Breast epithelium (tissue), 4 donors: ENCODE data around the gene CYP4A22. TPM values are rescaled to one million over a fixed set of nuclear protein-coding genes. Genes with fewer than 3 reads are reported as not detected.
A peak's percentile ranks its signal among the peaks of the same experiment; 100 is the strongest.

ENCODE experiments used
- DNase-seq, 2 donors: peaks; one replicate each; pipeline ENCODE4 v3.0.0-alpha.2; 2019; ENCODE audit warnings: low spot score in 2 of 2
- H3K27ac ChIP-seq, 2 donors: fragments of 200-600 bp; sonication (generic) in 1 of 2; one replicate each; pipeline ENCODE4 v1.5.1; 2016 to 2019; ENCODE audit warnings: mild to moderate bottlenecking in 1 of 2
- H3K27me3 ChIP-seq, 2 donors: fragments of 200-600 bp; sonication (generic) in 1 of 2; one replicate each; pipeline versions ENCODE4 v1.5.1 to v1.6.0; 2017 to 2019; ENCODE audit warnings: control low read depth in 1 of 2, mild to moderate bottlenecking in 1 of 2
- H3K36me3 ChIP-seq: fragments of 200-600 bp; one replicate; pipeline ENCODE4 v1.5.1; 2019
- H3K4me1 ChIP-seq, 2 donors: fragments of 200-600 bp; sonication (generic); one replicate each; pipeline ENCODE4 v1.5.1; 2016 to 2019; ENCODE audit warnings: control low read depth in 1 of 2
- H3K4me3 ChIP-seq, 3 donors: fragments of 200-600 bp; sonication (generic); 1 replicate in 2 of 3; 2 replicates in 1 of 3; pipeline ENCODE4 v1.5.1; 2016 to 2019; ENCODE audit warnings: mild to moderate bottlenecking in 3 of 3, moderate library complexity in 2 of 3
- H3K9me3 ChIP-seq, 2 donors: fragments of 200-600 bp; sonication (generic) in 1 of 2; one replicate each; pipeline ENCODE4 v1.5.1; 2016 to 2019; ENCODE audit warnings: control low read depth in 1 of 2
- POLR2A ChIP-seq: fragments of 450-650 bp; IDR thresholded peaks from one replicate; pipeline ENCODE4 v1.6.1; 2016; ENCODE audit warnings: antibody characterized with exemption, mild to moderate bottlenecking, moderate library complexity
- POLR2AphosphoS5 ChIP-seq, 3 donors: sonication (generic); formaldehyde crosslinking; IDR thresholded peaks; one replicate each; pipeline ENCODE4 v1.6.1; 2017; ENCODE audit warnings: antibody characterized with exemption in 3 of 3
- intact Hi-C: fragments of 100-400 bp; cut with DNase I; formaldehyde crosslinking; loops from one replicate; pipeline ENCODE4 v1.15.1; 2023; ENCODE audit warnings: low total_unique reads
- total RNA-seq, 3 donors: library from RNA; depleted of rRNA; stranded (reverse); fragments of >200 nt; gene quantifications; one replicate each; pipeline ENCODE4 v1.1.0, GENCODE V29; 2016
- TF ChIP-seq, protein P1 (sequence below), 3 donors: fragments of 450-650 bp; IDR thresholded peaks; one replicate each; pipeline ENCODE4 v1.5.1; 2016 to 2017; ENCODE audit warnings: antibody characterized with exemption in 3 of 3, mild to moderate bottlenecking in 3 of 3, moderate library complexity in 3 of 3

Gene CYP4A22
- total RNA-seq, 3 donors from 2014 or later: 0.44 to 2.2 (median 0.66) TPM

GRCh38 chr1:47187231-47187925 is 50.1 kb downstream of the CYP4A22 start:
- TF ChIP-seq, protein P1, sequence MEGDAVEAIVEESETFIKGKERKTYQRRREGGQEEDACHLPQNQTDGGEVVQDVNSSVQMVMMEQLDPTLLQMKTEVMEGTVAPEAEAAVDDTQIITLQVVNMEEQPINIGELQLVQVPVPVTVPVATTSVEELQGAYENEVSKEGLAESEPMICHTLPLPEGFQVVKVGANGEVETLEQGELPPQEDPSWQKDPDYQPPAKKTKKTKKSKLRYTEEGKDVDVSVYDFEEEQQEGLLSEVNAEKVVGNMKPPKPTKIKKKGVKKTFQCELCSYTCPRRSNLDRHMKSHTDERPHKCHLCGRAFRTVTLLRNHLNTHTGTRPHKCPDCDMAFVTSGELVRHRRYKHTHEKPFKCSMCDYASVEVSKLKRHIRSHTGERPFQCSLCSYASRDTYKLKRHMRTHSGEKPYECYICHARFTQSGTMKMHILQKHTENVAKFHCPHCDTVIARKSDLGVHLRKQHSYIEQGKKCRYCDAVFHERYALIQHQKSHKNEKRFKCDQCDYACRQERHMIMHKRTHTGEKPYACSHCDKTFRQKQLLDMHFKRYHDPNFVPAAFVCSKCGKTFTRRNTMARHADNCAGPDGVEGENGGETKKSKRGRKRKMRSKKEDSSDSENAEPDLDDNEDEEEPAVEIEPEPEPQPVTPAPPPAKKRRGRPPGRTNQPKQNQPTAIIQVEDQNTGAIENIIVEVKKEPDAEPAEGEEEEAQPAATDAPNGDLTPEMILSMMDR (IDR thresholded peaks at IDR 0.05): no peak
- TF ChIP-seq POLR2A (no peak), POLR2AphosphoS5 (IDR thresholded peaks at IDR 0.05) (no peak)
- Histone ChIP-seq H3K4me1 (peaks cover 0 to 7% of the 10 kb centered on the region in 2 donors), H3K27me3 (no peaks in the 10 kb centered on the region), H3K4me3 (no peak overlapping the region), H3K9me3 (no peaks in the 10 kb centered on the region), H3K36me3 (no peaks in the 10 kb centered on the region), H3K27ac (no peak overlapping the region)
- intact Hi-C loops: loop anchor here (10.0 kb wide), 1 partner anchor 527 kb away; no protein-coding TSS in a partner anchor
- no peak for DNase-seq

- Histone ChIP-seq H3K27ac (no peak overlapping the region), H3K9me3 (no peaks in the 10 kb centered on the region), H3K36me3 (no peaks in the 10 kb centered on the region), H3K4me3 (no peak overlapping the region), H3K27me3 (no peaks in the 10 kb centered on the region), H3K4me1 (peaks cover 5 to 7% of the 10 kb centered on the region in 2 donors)
- DNase-seq: no peak
- TF ChIP-seq, protein P1 (IDR thresholded peaks at IDR 0.05): no peak
- TF ChIP-seq POLR2A: no peak
- intact Hi-C loops: loop anchor here (10.0 kb wide), 1 partner anchor 527 kb away; no protein-coding TSS in a partner anchor
These were observed 50.6 kb downstream of the CYP4A22 start for GRCh38 chr1:47187926-47188250.

- Histone ChIP-seq H3K4me1 (peaks cover 7% of the 10 kb centered on the region in 2 donors), H3K9me3 (no peaks in the 10 kb centered on the region), H3K4me3 (peak overlapping the region in 2 of 3 donors; percentile 35 to 54), H3K27me3 (no peaks in the 10 kb centered on the region), H3K36me3 (no peaks in the 10 kb centered on the region), H3K27ac (peak overlapping the region; percentile 83 to 88)
- TF ChIP-seq POLR2AphosphoS5 (IDR thresholded peaks at IDR 0.05): no peak
- no peak for TF ChIP-seq POLR2A
- TF ChIP-seq, protein P1 (IDR thresholded peaks at IDR 0.05): no peak
- intact Hi-C loops: loop anchor here (10.0 kb wide), 1 partner anchor 526 kb away; no protein-coding TSS in a partner anchor
- DNase-seq: peak; percentile 16 to 45
These were observed 51.8 kb downstream of the CYP4A22 start for GRCh38 chr1:47188791-47189785.

- Histone ChIP-seq H3K36me3 (no peaks in the 10 kb centered on the region), H3K27ac (peak within 1 kb of the TSS; percentile 83 to 88), H3K4me3 (peak within 1 kb of the TSS in 2 of 3 donors; percentile 35 to 54), H3K4me1 (peaks cover 7% of the 10 kb centered on the region in 2 donors), H3K27me3 (no peaks in the 10 kb centered on the region), H3K9me3 (no peaks in the 10 kb centered on the region)
- peak; percentile 18 to 65 (median 24) for TF ChIP-seq POLR2AphosphoS5 (IDR thresholded peaks at IDR 0.05)
- TF ChIP-seq, protein P1 (IDR thresholded peaks at IDR 0.05): no peak
- peak; percentile 82 to 94 for DNase-seq
- intact Hi-C loops: loop anchor here (10.0 kb wide), 2 partner anchors 55 to 525 kb away; no protein-coding TSS in a partner anchor
These were observed 52.7 kb downstream of the CYP4A22 start, which contains the start of gene PDZK1IP1 for GRCh38 chr1:47189844-47190508. Gene PDZK1IP1, minus strand, starts transcription at chr1:47190036. Its CDS starts 104 bp downstream, at chr1:47189932.
